IMR-90 (cell line): ENCODE data around the gene NDST3. TPM values are rescaled to one million over a fixed set of nuclear protein-coding genes. Genes with fewer than 3 reads are reported as not detected.

Source experiments
- ATAC-seq: fragments of 200-7000 bp; cut with Tn5 transposase; 2 replicates; pipeline ENCODE4 v1.9.1; 2020; ENCODE audit warnings: low read depth, mild to moderate bottlenecking, moderate library complexity
- BruUV-seq: library from RNA; stranded (reverse); fragments of 400-500 nt; replicated peaks from 2 replicates; lab custom pipeline; 2021; lab: Mats Ljungman, UMichigan
- CTCF ChIA-PET: fragments of 300-600 bp; formaldehyde crosslinking; extraction: SDS; loops from one replicate; lab custom pipeline; 2021; ENCODE audit warnings: antibody characterized with exemption; lab: Yijun Ruan, JAX
- POLR2A ChIA-PET: fragments of 300-600 bp; sonication (Branson Sonifier 250); formaldehyde crosslinking; loops from one replicate; lab custom pipeline; 2022; ENCODE audit warnings: antibody characterized with exemption; ENCODE audit not compliant: unreplicated experiment; lab: Charles Lee
- DNase-seq: peaks from one replicate; pipeline ENCODE4 v3.0.0; 2013
- H2AFZ ChIP-seq: replicated peaks from 2 replicates; pipeline ENCODE3; 2013; ENCODE audit warnings: low read length, mild to moderate bottlenecking; ENCODE audit not compliant: poor library complexity
- H2AK5ac ChIP-seq: 2 replicates; pipeline ENCODE4 v1.6.1; 2013; ENCODE audit warnings: low read depth, low read length, inconsistent platforms
- H2AK9ac ChIP-seq: replicated peaks from 2 replicates; pipeline ENCODE3; 2013; ENCODE audit warnings: mild to moderate bottlenecking, low read depth, low read length, moderate library complexity; ENCODE audit not compliant: poor library complexity
- H2BK120ac ChIP-seq: 2 replicates; pipeline ENCODE4 v1.6.1; 2013; ENCODE audit warnings: low read depth, low read length, inconsistent platforms
- H2BK15ac ChIP-seq: 3 replicates; pipeline ENCODE4 v1.6.1; 2013; ENCODE audit warnings: low read depth, low read length, inconsistent platforms
- H2BK20ac ChIP-seq: 2 replicates; pipeline ENCODE4 v1.6.1; 2013; ENCODE audit warnings: low read depth, mild to moderate bottlenecking, inconsistent platforms, low read length, moderate library complexity
- H2BK5ac ChIP-seq: 2 replicates; pipeline ENCODE4 v1.6.1; 2013; ENCODE audit warnings: mild to moderate bottlenecking, low read depth, low read length, inconsistent platforms; ENCODE audit not compliant: poor library complexity, severe bottlenecking
- H3K14ac ChIP-seq: replicated peaks from 2 replicates; pipeline ENCODE4 v1.6.1; 2013; ENCODE audit warnings: low read depth, low read length, inconsistent platforms
- H3K18ac ChIP-seq: 2 replicates; pipeline ENCODE4 v1.6.1; 2013; ENCODE audit warnings: low read depth, low read length, control low read depth
- H3K23ac ChIP-seq: 2 replicates; pipeline ENCODE4 v1.6.1; 2013; ENCODE audit warnings: low read depth, low read length, inconsistent platforms
- H3K27ac ChIP-seq: 2 replicates; pipeline ENCODE4 v1.5.1; 2013; ENCODE audit warnings: mild to moderate bottlenecking, control low read depth, low read length; ENCODE audit not compliant: insufficient read depth
- H3K27me3 ChIP-seq: 2 replicates; pipeline ENCODE4 v1.6.1; 2013; ENCODE audit warnings: low read length; ENCODE audit not compliant: control insufficient read depth, insufficient read depth
- H3K36me3 ChIP-seq: 2 replicates; pipeline ENCODE4 v1.6.1; 2013; ENCODE audit warnings: low read length, mixed read lengths; ENCODE audit not compliant: control insufficient read depth, insufficient read depth
- H3K4ac ChIP-seq: 2 replicates; pipeline ENCODE4 v1.6.1; 2013; ENCODE audit warnings: low read depth, low read length, inconsistent platforms
- H3K4me1 ChIP-seq: 2 replicates; pipeline ENCODE4 v1.6.1; 2013; ENCODE audit warnings: low read length, mixed read lengths; ENCODE audit not compliant: control insufficient read depth, insufficient read depth
- H3K4me2 ChIP-seq: 2 replicates; pipeline ENCODE4 v1.6.1; 2013; ENCODE audit warnings: low read depth, mild to moderate bottlenecking, control low read depth, low read length, moderate library complexity
- H3K4me3 ChIP-seq: 2 replicates; pipeline ENCODE4 v1.5.1; 2013; ENCODE audit warnings: low read depth, mild to moderate bottlenecking, control low read depth, low read length, moderate library complexity; ENCODE audit not compliant: insufficient read depth
- H3K56ac ChIP-seq: 2 replicates; pipeline ENCODE4 v1.6.1; 2013; ENCODE audit warnings: low read length, inconsistent platforms; ENCODE audit not compliant: insufficient read depth; ENCODE audit errors: extremely low read depth
- H3K79me1 ChIP-seq, 2 experiments: 2 replicates each; pipeline ENCODE4 v1.6.1; 2013; ENCODE audit warnings: low read length in 2 of 2, inconsistent platforms in 1 of 2, low read depth in 1 of 2
- H3K9ac ChIP-seq: 2 replicates; pipeline ENCODE4 v1.6.1; 2013; ENCODE audit warnings: low read depth, low read length, control low read depth
- H3K9me1 ChIP-seq: 2 replicates; pipeline ENCODE4 v1.6.1; 2013; ENCODE audit warnings: low read length, inconsistent platforms; ENCODE audit not compliant: insufficient read depth
- H3K9me3 ChIP-seq: 2 replicates; pipeline ENCODE4 v1.6.1; 2013; ENCODE audit warnings: low read length; ENCODE audit not compliant: control insufficient read depth, insufficient read depth
- H4K20me1 ChIP-seq: 2 replicates; pipeline ENCODE4 v1.6.1; 2013; ENCODE audit warnings: low read length, inconsistent platforms; ENCODE audit not compliant: insufficient read depth
- H4K5ac ChIP-seq: 2 replicates; pipeline ENCODE4 v1.6.1; 2013; ENCODE audit warnings: mild to moderate bottlenecking, low read depth, low read length, control low read depth
- H4K8ac ChIP-seq, 2 experiments: 2 replicates each; pipeline ENCODE4 v1.6.1; 2013; ENCODE audit warnings: low read depth in 2 of 2, low read length in 2 of 2, control low read depth in 1 of 2, inconsistent platforms in 1 of 2
- H4K91ac ChIP-seq: 2 replicates; pipeline ENCODE4 v1.6.1; 2013; ENCODE audit warnings: low read depth, low read length, inconsistent platforms; ENCODE audit not compliant: insufficient read depth
- BHLHE40 ChIP-seq: fragments of 150-350 bp; IDR thresholded peaks from 2 replicates; pipeline ENCODE4 v1.6.1; 2016; ENCODE audit warnings: mild to moderate bottlenecking, low read depth, low read length
- CEBPB ChIP-seq: IDR thresholded peaks from 2 replicates; pipeline ENCODE4 v1.6.1; 2012; ENCODE audit warnings: low read depth, low read length, improper control_type of control experiment
- ELK1 ChIP-seq: fragments of 150-350 bp; IDR thresholded peaks from 2 replicates; pipeline ENCODE4 v1.6.1; 2016; ENCODE audit warnings: low read depth, mild to moderate bottlenecking, low read length, moderate library complexity, borderline replicate concordance
- FOS ChIP-seq: fragments of 150-350 bp; IDR thresholded peaks from 2 replicates; pipeline ENCODE4 v1.6.1; 2016; ENCODE audit warnings: low read depth, low read length
- MAFK ChIP-seq: IDR thresholded peaks from 2 replicates; pipeline ENCODE4 v1.6.1; 2012; ENCODE audit warnings: low read depth, low read length, improper control_type of control experiment
- MAZ ChIP-seq: IDR thresholded peaks from 2 replicates; pipeline ENCODE4 v1.6.1; 2012; ENCODE audit warnings: low read depth, mild to moderate bottlenecking, low read length, improper control_type of control experiment, moderate library complexity, borderline replicate concordance
- MXI1 ChIP-seq: IDR thresholded peaks from 2 replicates; pipeline ENCODE4 v1.6.1; 2012; ENCODE audit warnings: low read depth, mild to moderate bottlenecking, low read length, moderate library complexity, borderline replicate concordance
- POLR2A ChIP-seq: IDR thresholded peaks from 2 replicates; pipeline ENCODE4 v1.6.1; 2012; ENCODE audit warnings: mild to moderate bottlenecking, low read depth, low read length
- RAD21 ChIP-seq: IDR thresholded peaks from 2 replicates; pipeline ENCODE4 v1.6.1; 2012; ENCODE audit warnings: low read length, improper control_type of control experiment
- RCOR1 ChIP-seq: IDR thresholded peaks from 2 replicates; pipeline ENCODE4 v1.6.1; 2012; ENCODE audit warnings: mild to moderate bottlenecking, low read length, improper control_type of control experiment; ENCODE audit not compliant: insufficient replicate concordance
- RFX5 ChIP-seq: IDR thresholded peaks from 2 replicates; pipeline ENCODE4 v1.8.0; 2012; ENCODE audit warnings: low read depth, mild to moderate bottlenecking, low read length, moderate library complexity
- SMC3 ChIP-seq: fragments of 150-350 bp; IDR thresholded peaks from 2 replicates; pipeline ENCODE4 v1.6.1; 2016; ENCODE audit warnings: low read depth, mild to moderate bottlenecking, antibody characterized with exemption, low read length, moderate library complexity
- USF2 ChIP-seq: fragments of 150-350 bp; IDR thresholded peaks from 2 replicates; pipeline ENCODE4 v1.6.1; 2017; ENCODE audit warnings: mild to moderate bottlenecking, antibody characterized with exemption, low read length, low read depth
- WGBS, 2 experiments: methylation state at CpG; one replicate each; pipeline versions ENCODE4 v1.1.5 to v1.1.7; 2013; ENCODE audit warnings: missing lambda C conversion rate in 2 of 2; ENCODE audit not compliant: insufficient read length in 1 of 2; ENCODE audit errors: extremely low coverage in 2 of 2; 5-methylcytosine and 5-hydroxymethylcytosine counted together
- dilution Hi-C: fragments of 300-500 bp; cut with HindIII; formaldehyde crosslinking; loops from one replicate; pipeline ENCODE4 v1.14.3; 2018; ENCODE audit warnings: low sequenced_read_pairs; ENCODE audit not compliant: unreplicated experiment
- in situ Hi-C: fragments of 300-500 bp; cut with MboI; formaldehyde crosslinking; loops from 3 replicates; pipeline ENCODE4 v1.14.3; 2019; ENCODE audit warnings: low sequenced_read_pairs, inconsistent platforms, mixed read lengths
- intact Hi-C: fragments of 100-400 bp; cut with micrococcal nuclease; formaldehyde crosslinking; loops from 2 replicates; pipeline ENCODE4 v1.10.0; 2022
- polyA plus RNA-seq, 3 experiments: library from polyadenylated mRNA; depleted of rRNA; stranded (reverse); fragments of >200 nt; gene quantifications; 2 replicates each; pipeline ENCODE4 v1.2.3, GENCODE V29; 2012; ENCODE audit warnings: low replicate concordance in 1 of 3
- total RNA-seq: library from RNA; depleted of rRNA; stranded (reverse); fragments of >200 nt; gene quantifications from 2 replicates; pipeline ENCODE4 v1.2.3, GENCODE V29; 2012
- TF ChIP-seq, protein P1 (sequence below): conservative IDR thresholded peaks from 2 replicates; pipeline ENCODE4 v1.5.1; 2012; ENCODE audit warnings: mild to moderate bottlenecking, low read depth, low read length, improper control_type of control experiment

NDST3 gene
- total and polyA plus RNA-seq, 2 of the 4 experiments (the other 2 are of a cell fraction) = 0.10 to 0.18 TPM

DNA sequence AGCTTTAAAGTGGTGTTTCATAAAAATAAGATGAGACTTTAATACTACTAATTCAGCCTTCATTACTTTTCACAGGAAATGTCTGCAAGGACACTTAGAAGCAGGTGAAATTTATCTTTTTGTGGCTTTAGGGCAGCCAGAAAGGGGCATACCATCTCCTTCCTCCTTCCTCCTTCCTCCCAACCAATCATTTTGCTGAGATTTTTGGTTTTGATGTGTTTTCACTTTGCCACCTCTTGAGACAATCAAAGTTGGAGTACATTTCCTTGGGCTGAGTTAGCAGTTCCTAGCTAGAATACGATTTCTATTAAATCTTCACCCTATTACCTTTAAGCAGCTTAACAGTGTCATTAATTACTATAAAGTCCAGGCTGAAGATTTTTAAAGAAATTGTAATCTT, 5.1 kb upstream of the NDST3 start:
- Histone ChIP-seq H2AK9ac (no peak overlapping the region), H2BK20ac (no peak overlapping the region), H3K4me3 (no peak overlapping the region), H3K4ac (no peak overlapping the region), H2BK120ac (no peak overlapping the region), H2AK5ac (no peak overlapping the region), H3K9me3 (no peaks in the 10 kb centered on the region), H3K27me3 (0 out of 2 replicates have a peak, but pooled peaks cover 2% of the 10 kb centered on the region), H3K4me2 (no peak overlapping the region), H3K14ac (no peak overlapping the region), H4K8ac (no peak overlapping the region), H2AFZ (no peak overlapping the region), H4K20me1 (no peaks in the 10 kb centered on the region), H3K36me3 (no peaks in the 10 kb centered on the region), H3K18ac (no peak overlapping the region), H4K5ac (no peak overlapping the region), H2BK5ac (no peak overlapping the region), H3K9me1 (no peaks in the 10 kb centered on the region), H3K9ac (no peak overlapping the region), H3K79me1 (no peaks in the 10 kb centered on the region), H3K23ac (no peak overlapping the region), H3K56ac (no peak overlapping the region), H3K4me1 (no peaks in the 10 kb centered on the region), H3K27ac (no peak overlapping the region), H2BK15ac (no peak overlapping the region), H4K91ac (no peak overlapping the region)
- intact Hi-C loops = no loop called here
- TF ChIP-seq, protein P1, sequence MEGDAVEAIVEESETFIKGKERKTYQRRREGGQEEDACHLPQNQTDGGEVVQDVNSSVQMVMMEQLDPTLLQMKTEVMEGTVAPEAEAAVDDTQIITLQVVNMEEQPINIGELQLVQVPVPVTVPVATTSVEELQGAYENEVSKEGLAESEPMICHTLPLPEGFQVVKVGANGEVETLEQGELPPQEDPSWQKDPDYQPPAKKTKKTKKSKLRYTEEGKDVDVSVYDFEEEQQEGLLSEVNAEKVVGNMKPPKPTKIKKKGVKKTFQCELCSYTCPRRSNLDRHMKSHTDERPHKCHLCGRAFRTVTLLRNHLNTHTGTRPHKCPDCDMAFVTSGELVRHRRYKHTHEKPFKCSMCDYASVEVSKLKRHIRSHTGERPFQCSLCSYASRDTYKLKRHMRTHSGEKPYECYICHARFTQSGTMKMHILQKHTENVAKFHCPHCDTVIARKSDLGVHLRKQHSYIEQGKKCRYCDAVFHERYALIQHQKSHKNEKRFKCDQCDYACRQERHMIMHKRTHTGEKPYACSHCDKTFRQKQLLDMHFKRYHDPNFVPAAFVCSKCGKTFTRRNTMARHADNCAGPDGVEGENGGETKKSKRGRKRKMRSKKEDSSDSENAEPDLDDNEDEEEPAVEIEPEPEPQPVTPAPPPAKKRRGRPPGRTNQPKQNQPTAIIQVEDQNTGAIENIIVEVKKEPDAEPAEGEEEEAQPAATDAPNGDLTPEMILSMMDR = no peak
- TF ChIP-seq USF2 (no peak), SMC3 (no peak), ELK1 (no peak), FOS (no peak), MAFK (no peak), MAZ (no peak), RCOR1 (no peak), RFX5 (no peak), BHLHE40 (no peak), POLR2A (no peak), CEBPB (no peak), RAD21 (no peak), MXI1 (no peak)
- in situ Hi-C loops = loop anchor here (25.0 kb wide), 1 partner anchor 892 kb away; no protein-coding TSS in a partner anchor
- dilution Hi-C loops = no loop called here
- ATAC-seq (no peak), DNase-seq (no peak)
- ChIA-PET POLR2A (no interaction called here), CTCF (no interaction called here)
- BruUV-seq = no TSS peak
- whole genome bisulfite sequencing, 2 experiments = no CpG with 5 or more reads among the region's 1 CpG
